GM18861 (cell line): ENCODE results near the gene XRCC1.
A peak's percentile ranks its signal among the peaks of the same experiment; 100 is the strongest.
"Not testable (repeated sequence)": the region's sequence is repeated elsewhere in the genome, so short reads cannot be mapped to it uniquely, and the experiment has no call there.

ENCODE experiments used
- ATAC-seq: cut with Tn5 transposase; IDR thresholded peaks from one replicate; pipeline ENCODE4 v1.9.1; 2021; ENCODE audit not compliant: unreplicated experiment

XRCC1 gene

GRCh38 chr19:43548706-43549105 is 26.6 kb downstream of the XRCC1 start:
- no peak for ATAC-seq

GRCh38 chr19:43547926-43548325 is 27.4 kb downstream of the XRCC1 start:
- not testable (repeated sequence) for ATAC-seq

- no peak for ATAC-seq
These were observed 28.7 kb downstream of the XRCC1 start for GRCh38 chr19:43546581-43546980.

GRCh38 chr19:43545981-43546380 is 29.3 kb downstream of the XRCC1 start:
- ATAC-seq, result no peak

GRCh38 chr19:43545276-43545675 is 30.1 kb downstream of the XRCC1 start:
- no peak for ATAC-seq

GRCh38 chr19:43544077-43544476 is 31.2 kb downstream of the XRCC1 start:
- ATAC-seq, result no peak

GRCh38 chr19:43541920-43542650 is 33.2 kb downstream of the XRCC1 start:
- no peak for ATAC-seq

- no peak for ATAC-seq
These were observed 34.9 kb downstream of the XRCC1 start for GRCh38 chr19:43540381-43540780.

- no peak for ATAC-seq
These were observed 36.4 kb downstream of the XRCC1 start for GRCh38 chr19:43538922-43539321.

GRCh38 chr19:43534816-43535761 is 40.2 kb downstream of the XRCC1 start:
- ATAC-seq, result no peak

- no peak for ATAC-seq
These were observed 41.0 kb downstream of the XRCC1 start for GRCh38 chr19:43534305-43534815.

GRCh38 chr19:43533546-43534304 is 41.6 kb downstream of the XRCC1 start:
- peak; percentile 44 for ATAC-seq

- peak; percentile 54 for ATAC-seq
These were observed 42.3 kb downstream of the XRCC1 start, which contains the start of gene ZNF575 for GRCh38 chr19:43532962-43533545. Gene ZNF575, plus strand, starts transcription at chr19:43533188. Its CDS starts 1,235 bp downstream, at chr19:43534423.

GRCh38 chr19:43532571-43532961 is 42.8 kb downstream of the XRCC1 start:
- peak; percentile 14 for ATAC-seq

GRCh38 chr19:43527860-43528622 is 47.3 kb downstream of the XRCC1 start:
- ATAC-seq, result no peak

GRCh38 chr19:43526884-43527859 is 48.2 kb downstream of the XRCC1 start, which contains the start of gene ETHE1:
Gene ETHE1, minus strand, starts transcription at chr19:43527201. Its CDS starts 24 bp downstream, at chr19:43527177.
- ATAC-seq, result peak; percentile 55

GRCh38 chr19:43525836-43526771 is 49.2 kb downstream of the XRCC1 start:
- no peak for ATAC-seq
